H9 (cell line): Measurements from ENCODE around the gene TCF7L1. TPM values are rescaled to one million over a fixed set of nuclear protein-coding genes. Genes with fewer than 3 reads are reported as not detected.

Experiments
- DNase-seq: peaks from one replicate; pipeline ENCODE4 v3.0.0-alpha.2; 2017
- H2AFZ ChIP-seq: one replicate; pipeline ENCODE4 v1.6.1; 2013; ENCODE audit warnings: mild to moderate bottlenecking, low read length, control low read depth, moderate library complexity
- H2AK5ac ChIP-seq: 2 replicates; pipeline ENCODE4 v1.6.1; 2013; ENCODE audit warnings: low read length, control low read depth, mixed read lengths; ENCODE audit not compliant: insufficient read length
- H2BK120ac ChIP-seq: one replicate; pipeline ENCODE4 v1.6.1; 2013; ENCODE audit warnings: low read depth, mild to moderate bottlenecking, low read length, control low read depth, inconsistent platforms; ENCODE audit not compliant: poor library complexity, severe bottlenecking
- H2BK12ac ChIP-seq: 2 replicates; pipeline ENCODE4 v1.6.1; 2013; ENCODE audit warnings: low read length, control low read depth, mixed read lengths, low read depth; ENCODE audit not compliant: insufficient read length
- H2BK15ac ChIP-seq: 2 replicates; pipeline ENCODE4 v1.6.1; 2013; ENCODE audit warnings: low read depth, low read length, control low read depth
- H2BK20ac ChIP-seq: one replicate; pipeline ENCODE4 v1.6.1; 2013; ENCODE audit warnings: low read depth, mild to moderate bottlenecking, low read length, control low read depth, inconsistent platforms; ENCODE audit not compliant: poor library complexity, severe bottlenecking
- H2BK5ac ChIP-seq: 2 replicates; pipeline ENCODE4 v1.6.1; 2013; ENCODE audit warnings: low read length, control low read depth, mixed read lengths; ENCODE audit not compliant: insufficient read length
- H3K14ac ChIP-seq: 2 replicates; pipeline ENCODE4 v1.6.1; 2013; ENCODE audit warnings: low read length, control low read depth; ENCODE audit not compliant: insufficient read depth
- H3K18ac ChIP-seq: 2 replicates; pipeline ENCODE4 v1.6.1; 2013; ENCODE audit warnings: low read depth, mild to moderate bottlenecking, mixed read lengths, low read length, control low read depth; ENCODE audit not compliant: insufficient read length
- H3K23ac ChIP-seq: 2 replicates; pipeline ENCODE4 v1.6.1; 2013; ENCODE audit warnings: low read length, control low read depth, mixed read lengths, low read depth; ENCODE audit not compliant: insufficient read length
- H3K23me2 ChIP-seq: 2 replicates; pipeline ENCODE4 v1.6.1; 2013; ENCODE audit warnings: low read depth, mild to moderate bottlenecking, mixed read lengths, low read length, control low read depth; ENCODE audit not compliant: insufficient read length, poor library complexity, severe bottlenecking
- H3K27ac ChIP-seq: 2 replicates; pipeline ENCODE4 v1.5.1; 2013; ENCODE audit warnings: low read length, control low read depth, mixed read lengths, low read depth; ENCODE audit not compliant: insufficient read length
- H3K27me3 ChIP-seq: 2 replicates; pipeline ENCODE4 v1.6.1; 2013; ENCODE audit warnings: low read length, control low read depth, inconsistent platforms; ENCODE audit not compliant: insufficient read depth
- H3K4ac ChIP-seq: 2 replicates; pipeline ENCODE4 v1.6.1; 2013; ENCODE audit warnings: low read depth, mild to moderate bottlenecking, control low read depth, inconsistent platforms, low read length, moderate library complexity
- H3K4me1 ChIP-seq: 2 replicates; pipeline ENCODE4 v1.6.1; 2013; ENCODE audit warnings: low read length, control low read depth, inconsistent platforms; ENCODE audit not compliant: insufficient read depth
- H3K4me2 ChIP-seq: 2 replicates; pipeline ENCODE4 v1.6.1; 2013; ENCODE audit warnings: low read length, control low read depth, mixed read lengths; ENCODE audit not compliant: insufficient read length, insufficient read depth
- H3K56ac ChIP-seq: 2 replicates; pipeline ENCODE4 v1.6.1; 2013; ENCODE audit warnings: low read depth, mild to moderate bottlenecking, mixed read lengths, low read length, control low read depth; ENCODE audit not compliant: insufficient read length
- H3K79me1 ChIP-seq: 2 replicates; pipeline ENCODE4 v1.6.1; 2013; ENCODE audit warnings: low read depth, mild to moderate bottlenecking, moderate library complexity, low read length, control low read depth, inconsistent platforms; ENCODE audit not compliant: insufficient read depth, poor library complexity, severe bottlenecking
- H3K79me2 ChIP-seq: 2 replicates; pipeline ENCODE4 v1.6.1; 2013; ENCODE audit warnings: low read length, control low read depth, inconsistent platforms; ENCODE audit not compliant: insufficient read depth
- H3K9ac ChIP-seq: 2 replicates; pipeline ENCODE4 v1.6.1; 2013; ENCODE audit warnings: low read length, control low read depth, mixed read lengths; ENCODE audit not compliant: insufficient read length; ENCODE audit errors: extremely low read depth
- H3K9me3 ChIP-seq: one replicate; pipeline ENCODE4 v1.6.1; 2013; ENCODE audit warnings: low read depth, low read length, inconsistent platforms; ENCODE audit not compliant: control insufficient read depth
- H3T11ph ChIP-seq: one replicate; pipeline ENCODE4 v1.6.1; 2013; ENCODE audit warnings: mild to moderate bottlenecking, low read length, control low read depth, inconsistent platforms
- H4K20me1 ChIP-seq: one replicate; pipeline ENCODE4 v1.6.1; 2013; ENCODE audit not compliant: control insufficient read depth, insufficient read length, insufficient read depth
- H4K5ac ChIP-seq: 2 replicates; pipeline ENCODE4 v1.6.1; 2013; ENCODE audit warnings: low read depth, mild to moderate bottlenecking, mixed read lengths, low read length, control low read depth; ENCODE audit not compliant: insufficient read length
- H4K8ac ChIP-seq: replicated peaks from 2 replicates; pipeline ENCODE4 v1.6.1; 2013; ENCODE audit warnings: low read length, control low read depth, mixed read lengths, low read depth; ENCODE audit not compliant: insufficient read length
- H4K91ac ChIP-seq: 2 replicates; pipeline ENCODE4 v1.6.1; 2013; ENCODE audit warnings: low read depth, mild to moderate bottlenecking, moderate library complexity, mixed read lengths, low read length, control low read depth; ENCODE audit not compliant: insufficient read length
- H3K27ac Mint-ChIP-seq, 3 experiments: 2 replicates in 2 of 3; 3 replicates in 1 of 3; pipeline ENCODE4 v1.8.0; 2020 to 2021; ENCODE audit warnings: mixed read lengths in 3 of 3, mild to moderate bottlenecking in 1 of 3, moderate library complexity in 1 of 3
- H3K27me3 Mint-ChIP-seq: 2 replicates; pipeline ENCODE4 v1.8.0; 2021; ENCODE audit warnings: low read depth, mild to moderate bottlenecking, moderate library complexity, mixed read lengths
- H3K36me3 Mint-ChIP-seq, 3 experiments: 2 replicates in 2 of 3; 3 replicates in 1 of 3; pipeline ENCODE4 v1.8.0; 2020 to 2021; ENCODE audit warnings: low read depth in 3 of 3, mixed read lengths in 3 of 3; ENCODE audit not compliant: insufficient read depth in 1 of 3
- H3K4me1 Mint-ChIP-seq, 2 experiments: 2 replicates each; pipeline ENCODE4 v1.8.0; 2020; ENCODE audit warnings: mixed read lengths in 2 of 2
- H3K4me3 Mint-ChIP-seq, 2 experiments: 2 replicates in 1 of 2; 3 replicates in 1 of 2; pipeline ENCODE4 v1.8.0; 2020 to 2021; ENCODE audit warnings: mild to moderate bottlenecking in 2 of 2, mixed read lengths in 2 of 2, moderate library complexity in 1 of 2
- H3K9me3 Mint-ChIP-seq, 2 experiments: 2 replicates in 1 of 2; 3 replicates in 1 of 2; pipeline ENCODE4 v1.8.0; 2020; ENCODE audit warnings: mild to moderate bottlenecking in 2 of 2, mixed read lengths in 2 of 2, moderate library complexity in 1 of 2
- CTCF ChIP-seq: fragments of 200-600 bp; sonication (generic); conservative IDR thresholded peaks from 3 replicates; pipeline ENCODE4 v1.8.0; 2021; ENCODE audit warnings: antibody characterized with exemption, mild to moderate bottlenecking
- WGBS: extraction: QIAGEN DNeasy Blood & Tissue Kit; methylation state at CpG from one replicate; pipeline ENCODE4 v1.1.7; 2013; ENCODE audit warnings: missing lambda C conversion rate, low lambda C conversion rate, mixed read lengths; ENCODE audit not compliant: insufficient read length; ENCODE audit errors: extremely low coverage; 5-methylcytosine and 5-hydroxymethylcytosine counted together
- total RNA-seq: library from RNA; stranded (reverse); gene quantifications from 2 replicates; pipeline ENCODE4 v1.2.1, GENCODE V29; 2021

The TCF7L1 gene
- total RNA-seq, 1 experiment from 2014 or later, result 112 TPM

- Histone ChIP-seq H2AFZ (no peak overlapping the region), H3K9ac (no peak overlapping the region), H2BK5ac (no peak overlapping the region), H3K27me3 (no peaks in the 10 kb centered on the region), H4K8ac (no peak overlapping the region), H3K4ac (no peak overlapping the region), H4K5ac (peak overlapping the region; percentile 10), H3K27ac (peak overlapping the region; percentile 28), H2BK20ac (no peak overlapping the region), H3K79me1 (peaks cover 3% of the 10 kb centered on the region), H3K18ac (peak overlapping the region; percentile 72), H3K14ac (peak overlapping the region; percentile 38; the same call in 1 of the 2 replicates), H3K4me1 (peaks cover 28% of the 10 kb centered on the region), H3K79me2 (peaks cover 11% of the 10 kb centered on the region; the same call in 1 of the 2 replicates), H3K4me2 (peak overlapping the region; percentile 18), H3K56ac (no peak overlapping the region), H3K23ac (no peak overlapping the region), H3K23me2 (no peaks in the 10 kb centered on the region), H3T11ph (peak overlapping the region; percentile 73), H2BK15ac (no peak overlapping the region), H4K20me1 (no peaks in the 10 kb centered on the region), H2AK5ac (peak overlapping the region; percentile 8), H4K91ac (peak overlapping the region; percentile 46), H2BK120ac (peak overlapping the region; percentile 56), H2BK12ac (peak overlapping the region; percentile 31), H3K9me3 (no peaks in the 10 kb centered on the region)
- no peaks in the 10 kb centered on the region for H3K27me3 Mint-ChIP-seq
- peak overlapping the region; percentile 9 to 35; a peak in 4 of 5 replicates for H3K4me3 Mint-ChIP-seq
- no peak; the same call in 2 of the 3 replicates for TF ChIP-seq CTCF
- DNase-seq, result no peak
- H3K9me3 Mint-ChIP-seq, result no peaks in the 10 kb centered on the region
- H3K36me3 Mint-ChIP-seq, result peaks cover 4 to 14% (median 12%) of the 10 kb centered on the region in 3 experiments
- WGBS, result no CpG with 5 or more reads among the region's 6 CpGs
- H3K4me1 Mint-ChIP-seq, result peaks cover 71 to 77% of the 10 kb centered on the region in 2 experiments
- H3K27ac Mint-ChIP-seq, result peak overlapping the region; percentile 50 to 90 (median 80)
Observed at GRCh38 chr2:85231468-85231805, 98.2 kb downstream of the TCF7L1 start.
